Smooth muscle cell (in vitro differentiated cells): ENCODE results near the gene BRD7. TPM values are rescaled to one million over a fixed set of nuclear protein-coding genes. Genes with fewer than 3 reads are reported as not detected.
A peak's percentile ranks its signal among the peaks of the same experiment; 100 is the strongest.
"Not testable (repeated sequence)": the region's sequence is repeated elsewhere in the genome, so short reads cannot be mapped to it uniquely, and the experiment has no call there.

ENCODE experiments used
- DNase-seq: peaks from one replicate; lab custom pipeline; 2025; ENCODE audit not compliant: unreplicated experiment; lab: John Stamatoyannopoulos, UW
- H2AFZ ChIP-seq: fragments of 200-600 bp; sonication (generic); 2 replicates; pipeline ENCODE4 v1.6.0; 2016; ENCODE audit warnings: antibody characterized with exemption, low read depth, mild to moderate bottlenecking
- H3F3A ChIP-seq: fragments of 200-600 bp; sonication (generic); 2 replicates; pipeline ENCODE4 v1.6.0; 2017; ENCODE audit warnings: antibody characterized with exemption, low read depth
- H3K27ac ChIP-seq: fragments of 200-600 bp; sonication (generic); 2 replicates; pipeline ENCODE4 v1.5.1; 2016; ENCODE audit warnings: low read depth, mild to moderate bottlenecking
- H3K27me3 ChIP-seq: fragments of 200-600 bp; sonication (generic); 2 replicates; pipeline ENCODE4 v1.6.1; 2016; ENCODE audit warnings: low read depth, mild to moderate bottlenecking
- H3K36me3 ChIP-seq: fragments of 200-600 bp; sonication (generic); 2 replicates; pipeline ENCODE4 v1.5.1; 2016; ENCODE audit warnings: low read depth
- H3K4me1 ChIP-seq: fragments of 200-600 bp; sonication (generic); 2 replicates; pipeline ENCODE4 v1.5.1; 2016; ENCODE audit warnings: low read depth
- H3K4me2 ChIP-seq: fragments of 200-600 bp; sonication (generic); 2 replicates; pipeline ENCODE4 v1.6.0; 2016; ENCODE audit warnings: mild to moderate bottlenecking
- H3K4me3 ChIP-seq: fragments of 200-600 bp; sonication (generic); 2 replicates; pipeline ENCODE4 v1.5.1; 2016; ENCODE audit warnings: mild to moderate bottlenecking
- H3K79me2 ChIP-seq: fragments of 200-600 bp; sonication (generic); 2 replicates; pipeline ENCODE4 v1.6.0; 2016; ENCODE audit warnings: low read depth, mild to moderate bottlenecking
- H3K9ac ChIP-seq: fragments of 200-600 bp; sonication (generic); 2 replicates; pipeline ENCODE4 v1.6.0; 2016; ENCODE audit warnings: low read depth
- H3K9me3 ChIP-seq: fragments of 200-600 bp; sonication (generic); replicated peaks from 2 replicates; pipeline ENCODE4 v1.5.1; 2016; ENCODE audit warnings: low read depth
- H4K20me1 ChIP-seq: fragments of 200-600 bp; sonication (generic); 2 replicates; pipeline ENCODE4 v1.6.0; 2016; ENCODE audit warnings: low read depth
- WGBS: methylation state at CpG from one replicate; pipeline ENCODE4 v1.1.7; 2016; ENCODE audit warnings: low lambda C conversion rate; 5-methylcytosine and 5-hydroxymethylcytosine counted together
- polyA plus RNA-seq: library from polyadenylated mRNA; unstranded; fragments of >200 nt; fragmentation: Nextera tagmentation; extraction: Ambion mirVana; gene quantifications from 2 replicates; pipeline ENCODE4 v1.2.1, GENCODE V29; 2016
- total RNA-seq: library from RNA; depleted of rRNA; stranded (reverse); fragments of >200 nt; gene quantifications from 2 replicates; pipeline ENCODE4 v1.2.3, GENCODE V29; 2014
- TF ChIP-seq, protein P1 (sequence below): fragments of 200-600 bp; sonication (generic); IDR thresholded peaks from 2 replicates; pipeline ENCODE4 v1.5.1; 2017; ENCODE audit warnings: borderline replicate concordance, mild to moderate bottlenecking, antibody characterized with exemption; ENCODE audit not compliant: insufficient read depth, poor library complexity, severe bottlenecking

Gene BRD7
- total and polyA plus RNA-seq, 2 experiments from 2014 or later: 33.9 to 40.4 TPM

DNA sequence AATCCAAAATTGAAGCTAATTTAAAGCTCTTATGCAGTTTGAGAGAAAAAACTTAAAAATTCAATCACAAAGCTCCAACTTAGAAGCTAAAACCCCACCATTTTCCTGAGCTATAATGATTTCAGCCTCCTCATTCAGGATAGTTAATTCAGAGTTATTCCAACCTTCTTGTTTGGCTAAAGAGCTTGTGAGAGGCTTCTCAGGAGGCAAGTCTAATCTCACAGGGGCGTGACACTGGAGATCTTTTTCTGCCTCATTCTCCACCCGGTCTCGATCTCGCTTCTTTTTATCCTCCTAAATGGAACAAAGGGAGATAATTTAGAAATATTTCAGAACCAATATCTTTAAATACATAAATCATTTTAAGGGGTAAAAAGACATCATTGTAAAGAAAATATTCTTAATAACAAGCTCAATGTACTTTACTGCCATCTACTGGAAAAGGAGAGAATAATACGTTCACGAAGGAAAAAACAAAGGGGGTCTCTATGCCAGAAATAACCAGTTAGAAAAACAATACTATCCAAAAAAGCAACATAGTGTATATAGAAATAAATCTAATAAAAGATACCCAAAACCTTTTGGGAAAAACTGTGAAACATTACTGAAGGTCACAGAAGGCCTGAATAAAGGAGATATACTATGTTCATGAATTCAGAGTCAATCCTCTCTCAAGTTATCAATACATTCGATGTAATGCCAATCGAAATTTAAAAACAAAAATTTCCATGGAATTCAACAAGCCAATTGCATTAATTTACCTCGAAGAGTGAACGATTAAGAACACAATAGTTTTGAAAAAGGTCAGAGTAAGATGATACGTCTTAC is 13.9 kb downstream of the BRD7 start:
- DNase-seq: no peak
- peaks cover 39% of the 10 kb centered on the region for H4K20me1 ChIP-seq
- H3K36me3 ChIP-seq: peaks cover 10% of the 10 kb centered on the region
- no peak overlapping the region for H3K27ac ChIP-seq
- H3K79me2 ChIP-seq: peaks cover 24% of the 10 kb centered on the region
- 69% methylated on average over 11 of the region's 11 CpGs for WGBS
- no peaks in the 10 kb centered on the region for H3K27me3 ChIP-seq
- H3F3A ChIP-seq: peaks cover 3% of the 10 kb centered on the region
- H3K9me3 ChIP-seq: no peaks in the 10 kb centered on the region
- H3K4me1 ChIP-seq: no peaks in the 10 kb centered on the region
- H3K4me3 ChIP-seq: no peak overlapping the region
- H3K9ac ChIP-seq: no peak overlapping the region
- TF ChIP-seq, protein P1, sequence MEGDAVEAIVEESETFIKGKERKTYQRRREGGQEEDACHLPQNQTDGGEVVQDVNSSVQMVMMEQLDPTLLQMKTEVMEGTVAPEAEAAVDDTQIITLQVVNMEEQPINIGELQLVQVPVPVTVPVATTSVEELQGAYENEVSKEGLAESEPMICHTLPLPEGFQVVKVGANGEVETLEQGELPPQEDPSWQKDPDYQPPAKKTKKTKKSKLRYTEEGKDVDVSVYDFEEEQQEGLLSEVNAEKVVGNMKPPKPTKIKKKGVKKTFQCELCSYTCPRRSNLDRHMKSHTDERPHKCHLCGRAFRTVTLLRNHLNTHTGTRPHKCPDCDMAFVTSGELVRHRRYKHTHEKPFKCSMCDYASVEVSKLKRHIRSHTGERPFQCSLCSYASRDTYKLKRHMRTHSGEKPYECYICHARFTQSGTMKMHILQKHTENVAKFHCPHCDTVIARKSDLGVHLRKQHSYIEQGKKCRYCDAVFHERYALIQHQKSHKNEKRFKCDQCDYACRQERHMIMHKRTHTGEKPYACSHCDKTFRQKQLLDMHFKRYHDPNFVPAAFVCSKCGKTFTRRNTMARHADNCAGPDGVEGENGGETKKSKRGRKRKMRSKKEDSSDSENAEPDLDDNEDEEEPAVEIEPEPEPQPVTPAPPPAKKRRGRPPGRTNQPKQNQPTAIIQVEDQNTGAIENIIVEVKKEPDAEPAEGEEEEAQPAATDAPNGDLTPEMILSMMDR: peak; percentile 74
- no peak overlapping the region for H2AFZ ChIP-seq
- H3K4me2 ChIP-seq: no peak overlapping the region

DNA sequence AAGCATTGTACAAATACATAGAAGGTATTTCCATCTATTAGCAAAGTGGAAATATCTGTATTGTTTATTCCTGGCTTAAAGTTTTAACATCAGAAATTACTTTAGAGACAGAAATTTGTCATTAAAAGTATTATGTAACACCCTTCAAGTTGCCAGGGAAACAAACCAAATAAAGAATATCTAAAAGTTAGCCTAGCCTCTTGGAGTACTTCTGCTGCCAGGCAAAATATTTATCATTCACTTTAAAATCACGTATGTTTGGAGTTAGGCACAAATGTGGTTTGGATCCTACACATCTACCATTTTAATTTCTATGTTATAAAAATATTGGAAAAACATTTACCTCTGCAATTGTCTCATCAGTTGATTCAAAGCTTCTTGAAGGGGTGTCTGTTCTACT is 14.7 kb downstream of the BRD7 start:
- Histone ChIP-seq H3K9me3 (no peaks in the 10 kb centered on the region), H2AFZ (no peak overlapping the region), H3K27ac (no peak overlapping the region), H3K4me3 (no peak overlapping the region), H3K79me2 (peaks cover 24% of the 10 kb centered on the region), H3K36me3 (peaks cover 16% of the 10 kb centered on the region), H3F3A (peaks cover 3% of the 10 kb centered on the region), H4K20me1 (peaks cover 36% of the 10 kb centered on the region), H3K4me1 (no peaks in the 10 kb centered on the region), H3K4me2 (no peak overlapping the region), H3K27me3 (no peaks in the 10 kb centered on the region), H3K9ac (no peak overlapping the region)
- no peak for DNase-seq
- TF ChIP-seq, protein P1: no peak
- WGBS: 97% methylated on average over 1 of the region's 1 CpG

DNA sequence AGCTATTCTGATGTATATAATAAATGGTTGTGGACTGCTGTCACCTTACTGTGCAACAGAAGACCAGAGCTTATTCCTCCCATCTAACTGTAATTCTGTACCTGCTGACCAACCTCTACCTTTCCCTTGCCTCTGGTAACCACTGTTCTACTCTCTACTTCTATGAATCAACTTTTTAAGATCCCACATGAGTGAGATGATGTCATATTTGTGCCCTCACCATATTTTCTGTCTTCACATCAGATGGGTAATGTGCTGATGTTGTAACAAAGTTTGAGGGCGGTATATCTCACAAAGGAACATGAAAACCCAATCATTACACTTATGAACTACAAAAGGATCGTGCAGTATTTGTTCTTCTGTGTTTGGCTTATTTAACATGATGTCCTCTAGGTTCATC is 16.8 kb downstream of the BRD7 start:
- H3K9ac ChIP-seq: no peak overlapping the region
- H3K79me2 ChIP-seq: peaks cover 12% of the 10 kb centered on the region
- no peak overlapping the region for H2AFZ ChIP-seq
- no peaks in the 10 kb centered on the region for H3K27me3 ChIP-seq
- 97% methylated on average over 2 of the region's 2 CpGs for WGBS
- no peak overlapping the region for H3K4me3 ChIP-seq
- H3K27ac ChIP-seq: no peak overlapping the region
- peaks cover 16% of the 10 kb centered on the region for H3K36me3 ChIP-seq
- no peaks in the 10 kb centered on the region for H3K9me3 ChIP-seq
- H3K4me2 ChIP-seq: no peak overlapping the region
- peaks cover 25% of the 10 kb centered on the region for H4K20me1 ChIP-seq
- DNase-seq: no peak
- TF ChIP-seq, protein P1: no peak
- H3K4me1 ChIP-seq: no peaks in the 10 kb centered on the region
- peaks cover 3% of the 10 kb centered on the region for H3F3A ChIP-seq

DNA sequence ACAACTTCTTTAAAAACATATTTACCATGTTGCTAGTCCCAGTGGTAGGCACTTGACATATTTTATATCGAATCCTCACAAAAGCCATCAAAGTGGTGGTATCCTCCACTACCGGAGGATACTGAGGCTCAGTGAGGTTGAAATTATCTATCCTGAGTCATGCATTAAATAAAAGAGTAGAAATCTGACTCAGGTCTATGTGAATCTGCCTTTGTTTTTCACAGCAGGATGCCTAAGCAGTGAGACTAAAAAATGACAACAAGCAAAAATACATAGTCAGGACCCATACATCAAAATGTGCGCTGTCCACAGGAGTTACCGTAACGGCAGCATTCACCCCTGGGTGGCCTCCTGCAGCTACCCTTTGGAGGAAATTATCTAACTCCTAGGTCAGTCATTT is 17.7 kb downstream of the BRD7 start:
- TF ChIP-seq, protein P1: no peak

DNA sequence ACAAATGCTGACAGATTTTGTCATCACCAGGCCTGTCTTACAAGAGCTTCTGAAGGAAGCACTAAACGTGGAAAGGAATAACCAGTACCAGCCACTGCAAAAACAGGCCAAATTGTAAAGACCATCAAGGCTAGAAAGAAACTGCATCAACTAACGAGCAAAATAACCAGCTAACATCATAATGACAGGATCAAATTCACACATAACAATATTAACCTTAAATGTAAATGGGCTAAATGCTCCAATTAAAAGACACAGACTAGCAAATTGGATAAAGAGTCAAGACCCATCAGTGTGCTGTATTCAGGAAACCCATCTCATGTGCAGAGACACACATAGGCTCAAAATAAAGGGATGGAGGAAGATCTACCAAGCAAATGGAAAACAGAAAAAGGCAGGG is 23.6 kb downstream of the BRD7 start:
- H3K27ac ChIP-seq, H3K4me2 ChIP-seq, H3K9ac ChIP-seq, DNase-seq, H3F3A ChIP-seq, H3K79me2 ChIP-seq, H4K20me1 ChIP-seq, H3K4me1 ChIP-seq, H3K9me3 ChIP-seq, H3K4me3 ChIP-seq, H3K27me3 ChIP-seq, H3K36me3 ChIP-seq, H2AFZ ChIP-seq: not testable (repeated sequence)
- WGBS: 94% methylated on average over 2 of the region's 2 CpGs

More for the DNA sequence above, 17.7 kb downstream of the BRD7 start:
- no peak overlapping the region for H2AFZ ChIP-seq
- H3K79me2 ChIP-seq: peaks cover 10% of the 10 kb centered on the region
- no peaks in the 10 kb centered on the region for H3K4me1 ChIP-seq
- H3K36me3 ChIP-seq: peaks cover 16% of the 10 kb centered on the region
- no peak overlapping the region for H3K27ac ChIP-seq
- H4K20me1 ChIP-seq: peaks cover 20% of the 10 kb centered on the region
- DNase-seq: no peak
- peaks cover 3% of the 10 kb centered on the region for H3F3A ChIP-seq
- H3K27me3 ChIP-seq: no peaks in the 10 kb centered on the region
- no peak overlapping the region for H3K4me2 ChIP-seq
- 97% methylated on average over 5 of the region's 5 CpGs for WGBS
- H3K9me3 ChIP-seq: no peaks in the 10 kb centered on the region
- H3K9ac ChIP-seq: no peak overlapping the region
- H3K4me3 ChIP-seq: no peak overlapping the region

DNA sequence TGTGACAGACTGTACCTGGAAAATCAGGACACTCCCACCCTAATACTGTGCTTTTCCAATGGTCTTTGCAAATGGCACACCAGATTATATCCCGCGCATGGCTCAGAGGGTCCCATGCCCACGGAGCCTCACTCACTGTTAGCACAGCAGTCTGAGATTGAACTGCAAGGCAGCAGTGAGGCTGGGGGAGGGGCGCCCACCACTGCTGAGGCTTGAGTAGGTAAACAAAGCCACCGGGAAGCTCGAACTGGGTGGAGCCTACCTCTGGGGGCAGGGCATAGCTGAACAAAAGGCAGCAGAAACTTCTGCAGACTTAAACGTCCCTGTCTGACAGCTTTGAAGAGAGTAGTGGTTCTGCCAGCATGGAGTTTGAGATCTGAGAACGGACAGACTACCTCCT is 25.2 kb downstream of the BRD7 start:
- H3K79me2 ChIP-seq, H3K4me2 ChIP-seq, H3K27ac ChIP-seq, H3K9ac ChIP-seq, H3K36me3 ChIP-seq, H3K4me1 ChIP-seq, H3K27me3 ChIP-seq, DNase-seq, H3K9me3 ChIP-seq, H2AFZ ChIP-seq, H3K4me3 ChIP-seq: not testable (repeated sequence)
- 90% methylated on average over 8 of the region's 8 CpGs for WGBS
- Histone ChIP-seq H4K20me1 (peaks cover 13% of the 10 kb centered on the region), H3F3A (peaks cover 13% of the 10 kb centered on the region)
